ENCODE measurements around the gene SERINC2.
"Not testable (repeated sequence)": the region's sequence is repeated elsewhere in the genome, so short reads cannot be mapped to it uniquely, and the experiment has no call there.

The SERINC2 gene

GRCh38 chr1:31476891-31477846 is 64.2 kb downstream of the SERINC2 start:
- DNase-seq (ENCODE audit: low read depth): no peak
- in situ Hi-C loops (cut with HindIII; ENCODE audit: low sequenced_read_pairs): no loop called here
- no peak overlapping the region for H3K4me3 ChIP-seq (ENCODE audit: low read depth, low read length)
- TF ChIP-seq CTCF (IDR thresholded peaks at IDR 0.05; ENCODE audit: low read depth, low read length, missing control alignments): no peak

- no peak for TF ChIP-seq CTCF (IDR thresholded peaks at IDR 0.05; ENCODE audit: low read depth, low read length, missing control alignments)
- no peak for DNase-seq (ENCODE audit: low read depth)
- in situ Hi-C loops (cut with HindIII; ENCODE audit: low sequenced_read_pairs): no loop called here
- no peak overlapping the region for H3K4me3 ChIP-seq (ENCODE audit: low read depth, low read length)
Observed at GRCh38 chr1:31478167-31478566, 65.2 kb downstream of the SERINC2 start.

DNA sequence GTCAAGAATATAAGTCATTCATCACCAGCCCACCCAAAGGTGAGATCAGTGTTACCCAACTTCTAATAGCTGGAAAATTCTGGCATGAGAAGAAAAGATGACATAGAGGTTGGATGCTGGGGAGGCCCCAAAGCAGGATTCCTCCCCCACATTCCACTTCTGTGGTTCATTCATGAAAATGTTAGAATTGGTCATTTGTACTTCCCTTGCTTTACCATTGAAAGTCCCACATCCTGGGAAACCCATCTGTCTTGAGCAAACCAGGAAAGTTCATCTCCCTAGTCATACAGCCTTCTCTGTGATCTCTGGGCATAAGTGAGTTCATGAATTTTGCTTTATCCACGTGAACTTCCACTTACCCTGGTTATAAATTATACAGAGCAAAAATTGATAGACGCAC is 66.8 kb downstream of the SERINC2 start:
- H3K4me3 ChIP-seq (ENCODE audit: low read depth, low read length): no peak overlapping the region
- no peak for TF ChIP-seq CTCF (IDR thresholded peaks at IDR 0.05; ENCODE audit: low read depth, low read length, missing control alignments)
- in situ Hi-C loops (cut with HindIII; ENCODE audit: low sequenced_read_pairs): no loop called here
- DNase-seq (ENCODE audit: low read depth): no peak

- DNase-seq (ENCODE audit: low read depth); in situ Hi-C loops (cut with HindIII; ENCODE audit: low sequenced_read_pairs); H3K4me3 ChIP-seq (ENCODE audit: low read depth, low read length): not testable (repeated sequence)
Observed at GRCh38 chr1:31480426-31480825, 67.4 kb downstream of the SERINC2 start.

DNA sequence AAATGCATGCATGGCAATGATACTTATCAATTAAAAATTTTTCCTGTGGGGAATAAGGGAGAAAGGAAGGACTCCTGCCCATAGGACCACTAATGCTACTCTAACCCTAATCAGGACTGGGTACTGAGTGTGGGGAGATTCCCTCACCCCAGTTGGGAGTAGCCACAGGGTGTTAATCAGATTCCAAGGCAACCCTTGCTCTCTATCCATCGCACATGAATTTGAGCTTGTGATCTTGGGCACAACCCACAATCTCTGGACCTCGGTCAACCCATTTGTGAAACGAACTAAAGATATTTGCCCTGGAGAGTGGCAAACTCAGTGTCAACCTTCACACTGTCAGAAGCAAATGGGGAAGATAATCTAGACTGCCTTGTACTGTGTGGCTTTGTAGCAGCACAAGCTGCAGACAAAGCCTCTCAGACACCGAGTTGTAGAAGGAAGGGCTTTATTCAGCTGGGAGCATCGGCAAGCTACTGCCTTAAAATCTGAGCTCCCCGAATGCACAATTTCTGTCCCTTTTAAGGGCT is 69.5 kb downstream of the SERINC2 start:
- H3K4me3 ChIP-seq (ENCODE audit: low read depth, low read length): no peak overlapping the region
- in situ Hi-C loops (cut with HindIII; ENCODE audit: low sequenced_read_pairs): no loop called here
- no peak for TF ChIP-seq CTCF (IDR thresholded peaks at IDR 0.05; ENCODE audit: low read depth, low read length, missing control alignments)
- no peak for DNase-seq (ENCODE audit: low read depth)

DNA sequence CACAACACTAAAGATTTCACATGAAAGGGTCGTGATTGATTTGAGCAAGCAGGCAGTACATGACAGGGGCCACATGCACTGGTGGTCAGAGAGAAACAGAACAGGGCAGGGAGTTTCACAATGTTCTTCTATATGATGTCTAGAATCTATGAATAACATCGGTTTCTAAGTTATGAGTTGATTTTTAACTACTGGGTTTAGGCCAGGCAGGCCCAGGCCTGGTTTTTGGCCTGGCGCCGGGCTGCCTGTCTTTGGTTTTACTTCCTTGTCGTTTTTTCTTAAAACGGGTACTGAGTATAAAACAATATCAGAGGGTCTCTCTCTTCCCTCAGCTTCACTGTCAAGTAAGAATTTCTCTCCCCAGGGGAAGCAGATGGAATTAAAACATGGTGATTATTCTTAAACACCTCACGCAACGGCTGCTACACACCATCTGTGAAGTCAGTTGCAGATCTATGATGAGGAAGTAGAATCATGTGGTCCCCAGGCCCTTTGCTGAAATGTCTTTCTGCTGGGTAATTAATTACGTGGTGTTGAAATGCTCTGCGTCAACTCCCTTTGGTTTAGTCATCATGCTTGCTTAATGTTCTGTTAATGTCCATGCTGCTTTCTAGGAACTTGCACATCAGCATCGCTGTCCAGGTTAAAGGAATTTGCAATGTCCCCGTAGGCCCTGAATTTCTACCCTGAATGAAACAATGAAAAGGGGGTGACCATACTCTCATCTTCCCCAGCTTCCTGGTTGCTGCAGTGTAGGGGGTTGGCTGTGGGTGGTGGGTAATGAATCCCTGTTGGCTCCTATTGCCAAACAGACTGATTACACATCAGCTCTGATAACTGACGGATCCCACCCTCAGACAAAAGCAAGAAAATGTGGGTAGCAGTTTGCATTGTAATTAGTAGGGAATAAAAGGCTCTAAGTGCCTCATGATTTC is 70.3 kb downstream of the SERINC2 start:
- in situ Hi-C loops (cut with HindIII; ENCODE audit: low sequenced_read_pairs): no loop called here
- no peak for TF ChIP-seq CTCF (IDR thresholded peaks at IDR 0.05; ENCODE audit: low read depth, low read length, missing control alignments)
- no peak overlapping the region for H3K4me3 ChIP-seq (ENCODE audit: low read depth, low read length)
- DNase-seq (ENCODE audit: low read depth): peak; percentile 28

All from astrocyte of the cerebellum (primary cell).